A549 (cell line): ENCODE results near the gene HCFC1R1.

Experiments used
- BHLHE40 ChIP-seq: IDR thresholded peaks from 2 replicates; pipeline ENCODE4 v1.6.1; 2012; ENCODE audit warnings: low read depth, low read length, inconsistent platforms
- CTCF ChIP-seq: fragments of >200 bp; sonication (Bioruptor Twin); formaldehyde crosslinking; IDR thresholded peaks from 3 replicates; pipeline ENCODE4 v1.5.1; 2016
- EP300 ChIP-seq, 2 experiments: fragments of >200 bp; sonication (Bioruptor Twin); formaldehyde crosslinking; IDR thresholded peaks; 2 replicates in 1 of 2; 3 replicates in 1 of 2; pipeline ENCODE4 v1.6.1; 2016 to 2017
- HDAC2 ChIP-seq: fragments of 200-600 bp; sonication (generic); IDR thresholded peaks from 2 replicates; pipeline ENCODE4 v1.6.1; 2016
- JUN ChIP-seq, 2 experiments: fragments of >200 bp; sonication (Bioruptor Twin); formaldehyde crosslinking; IDR thresholded peaks; 2 replicates in 1 of 2; 3 replicates in 1 of 2; pipeline ENCODE4 v1.6.1; 2016 to 2017
- JUNB ChIP-seq: fragments of >200 bp; sonication (Bioruptor Twin); formaldehyde crosslinking; IDR thresholded peaks from 2 replicates; pipeline ENCODE4 v1.6.1; 2016
- KDM1A ChIP-seq: fragments of 200-600 bp; sonication (generic); IDR thresholded peaks from 2 replicates; pipeline ENCODE4 v1.6.1; 2016; ENCODE audit warnings: low read depth, mild to moderate bottlenecking
- PHF8 ChIP-seq: fragments of 200-600 bp; sonication (generic); IDR thresholded peaks from 2 replicates; pipeline ENCODE4 v1.6.1; 2016; ENCODE audit warnings: low read depth, mild to moderate bottlenecking, antibody characterized with exemption, moderate library complexity, borderline replicate concordance
- POLR2A ChIP-seq: IDR thresholded peaks from 2 replicates; pipeline ENCODE4 v1.6.1; 2012; ENCODE audit warnings: mild to moderate bottlenecking, low read length
- POLR2AphosphoS2 ChIP-seq: conservative IDR thresholded peaks from 2 replicates; pipeline ENCODE4 v1.6.1; 2012; ENCODE audit warnings: low read length, improper control_type of control experiment, inconsistent platforms
- RFX5 ChIP-seq: fragments of 450-650 bp; IDR thresholded peaks from 2 replicates; pipeline ENCODE4 v1.7.1; 2014; ENCODE audit warnings: antibody characterized with exemption, mild to moderate bottlenecking, moderate library complexity
- RNF2 ChIP-seq: fragments of 200-600 bp; sonication (generic); IDR thresholded peaks from 2 replicates; pipeline ENCODE4 v1.6.1; 2016; ENCODE audit warnings: low read depth, mild to moderate bottlenecking, antibody characterized with exemption, moderate library complexity, borderline replicate concordance
- SREBF2 ChIP-seq: fragments of 450-650 bp; IDR thresholded peaks from 2 replicates; pipeline ENCODE4 v1.6.1; 2014; ENCODE audit warnings: mild to moderate bottlenecking, moderate library complexity
- ZSCAN20 ChIP-seq: fragments of 250-450 bp; sonication (Bioruptor Pico); IDR thresholded peaks from 2 replicates; pipeline ENCODE4 v1.8.0; 2022; ENCODE audit warnings: mild to moderate bottlenecking, moderate library complexity

GRCh38 chr16:3027489-3027795 is 3.7 kb upstream of the HCFC1R1 start:
- TF ChIP-seq POLR2A (no peak), CTCF (no peak), ZSCAN20 (CRISPR knock-in tag) (no peak), KDM1A (no peak), JUN (IDR thresholded peaks at IDR 0.05) (no peak), PHF8 (no peak), RNF2 (no peak), POLR2AphosphoS2 (0 out of 2 replicates have a peak, but pooled peaks have one; percentile 1), SREBF2 (no peak), BHLHE40 (no peak), EP300 (IDR thresholded peaks at IDR 0.05) (no peak), JUNB (no peak), RFX5 (no peak), HDAC2 (no peak)
